ENCODE data around the gene C6orf163.

The C6orf163 gene

DNA sequence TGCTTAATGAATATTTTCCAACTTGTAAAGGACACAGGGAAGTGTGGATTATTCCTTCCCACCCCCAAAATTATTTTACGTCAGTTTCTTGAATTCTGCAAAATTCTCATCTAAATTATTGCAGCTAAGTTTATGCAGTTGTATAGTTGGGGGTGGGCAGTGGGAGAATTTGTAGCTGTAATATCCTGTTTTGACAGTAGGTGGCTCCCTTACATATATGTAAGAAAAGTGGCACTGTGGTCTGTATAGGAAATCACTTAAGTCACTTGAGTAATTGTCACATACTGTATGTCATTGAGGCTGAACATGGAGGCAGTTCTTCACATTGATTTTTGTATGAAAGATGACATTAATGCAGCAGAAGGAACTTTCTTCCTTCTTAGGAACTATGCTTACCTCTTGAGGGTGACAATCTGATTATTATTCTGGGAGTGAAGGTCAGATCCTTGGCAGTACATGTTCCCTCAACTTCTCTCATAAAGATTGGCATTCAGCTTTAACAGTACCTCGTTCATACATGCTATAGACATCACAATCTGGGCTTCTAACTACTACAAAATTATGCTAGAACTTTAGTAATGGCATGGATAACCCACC lies 48.5 kb downstream of the C6orf163 start:
- H3K36me3 ChIP-seq (ENCODE audit: control insufficient read depth, insufficient read depth, low read length): no peaks in the 10 kb centered on the region
- H3K9ac ChIP-seq (ENCODE audit: low read depth, low read length): no peak overlapping the region
- H3K4me1 ChIP-seq (ENCODE audit: control insufficient read depth, insufficient read depth, low read length): no peaks in the 10 kb centered on the region
- H3K27me3 ChIP-seq (ENCODE audit: control insufficient read depth, insufficient read depth, low read length): no peaks in the 10 kb centered on the region
- no peak overlapping the region for H3K4me3 ChIP-seq (ENCODE audit: low read depth, low read length)
- H3K9me3 ChIP-seq (ENCODE audit: control insufficient read depth, insufficient read depth, low read length): no peaks in the 10 kb centered on the region

DNA sequence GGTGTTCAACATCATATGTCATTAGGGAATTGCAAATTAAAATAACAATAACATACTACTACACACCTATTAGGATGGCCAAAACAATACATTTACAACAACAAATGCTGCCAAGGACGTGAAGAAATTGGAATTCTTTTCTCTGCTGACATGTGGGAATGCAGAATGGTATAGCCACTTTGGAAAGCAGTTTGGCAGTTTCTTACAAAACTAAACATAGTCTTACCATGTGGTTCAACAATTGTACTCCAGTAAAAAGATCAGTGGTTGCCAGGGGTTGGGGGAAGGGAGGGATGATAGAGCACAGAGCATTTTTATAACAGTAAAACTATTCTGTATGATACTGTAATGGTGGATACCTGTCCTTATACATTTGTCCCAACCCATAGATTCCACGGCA lies 50.8 kb downstream of the C6orf163 start:
- H3K9ac ChIP-seq (ENCODE audit: low read depth, low read length): no peak overlapping the region
- H3K36me3 ChIP-seq (ENCODE audit: control insufficient read depth, insufficient read depth, low read length): no peaks in the 10 kb centered on the region
- H3K4me1 ChIP-seq (ENCODE audit: control insufficient read depth, insufficient read depth, low read length): no peaks in the 10 kb centered on the region
- H3K9me3 ChIP-seq (ENCODE audit: control insufficient read depth, insufficient read depth, low read length): no peaks in the 10 kb centered on the region
- no peak overlapping the region for H3K4me3 ChIP-seq (ENCODE audit: low read depth, low read length)
- H3K27me3 ChIP-seq (ENCODE audit: control insufficient read depth, insufficient read depth, low read length): no peaks in the 10 kb centered on the region

DNA sequence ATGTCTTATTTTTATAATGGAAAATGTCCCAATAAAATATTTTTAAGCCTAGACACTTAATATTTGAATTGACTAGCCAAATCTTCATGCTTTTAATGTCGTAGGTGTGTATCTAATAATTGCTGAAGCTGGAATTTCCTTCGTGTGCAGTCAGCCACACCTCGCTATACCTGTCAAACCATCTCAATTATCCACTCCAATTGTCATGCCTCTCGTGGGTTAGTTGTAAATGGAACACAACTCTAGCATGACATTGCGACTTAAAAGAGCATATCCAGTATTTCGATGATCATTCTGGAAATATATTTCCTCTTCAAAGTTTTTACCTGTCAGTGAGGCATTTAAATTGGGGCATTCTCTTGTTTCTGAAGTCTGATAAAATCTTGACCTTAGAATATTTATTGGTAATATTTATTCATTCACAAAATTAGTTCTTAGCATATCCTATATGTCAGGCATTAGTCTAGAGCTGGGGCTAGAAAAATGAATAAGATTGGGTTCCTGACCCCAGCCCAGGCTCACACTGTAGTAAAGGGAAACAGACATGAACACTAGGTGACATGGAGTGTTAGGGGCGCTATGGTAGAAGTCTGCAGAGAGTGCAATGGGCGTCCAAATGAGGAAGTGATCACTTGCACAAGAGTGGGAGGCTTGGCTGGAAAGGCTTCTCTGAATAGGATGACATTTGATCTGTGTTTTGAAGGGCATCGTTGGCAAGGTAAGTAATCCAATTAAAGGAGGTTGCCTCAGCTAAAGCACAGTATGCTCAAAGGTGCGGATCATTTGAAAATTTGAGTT lies 52.2 kb downstream of the C6orf163 start:
- no peaks in the 10 kb centered on the region for H3K27me3 ChIP-seq (ENCODE audit: control insufficient read depth, insufficient read depth, low read length)
- no peak overlapping the region for H3K4me3 ChIP-seq (ENCODE audit: low read depth, low read length)
- H3K36me3 ChIP-seq (ENCODE audit: control insufficient read depth, insufficient read depth, low read length): no peaks in the 10 kb centered on the region
- H3K4me1 ChIP-seq (ENCODE audit: control insufficient read depth, insufficient read depth, low read length): no peaks in the 10 kb centered on the region
- no peak overlapping the region for H3K9ac ChIP-seq (ENCODE audit: low read depth, low read length)
- H3K9me3 ChIP-seq (ENCODE audit: control insufficient read depth, insufficient read depth, low read length): no peaks in the 10 kb centered on the region

DNA sequence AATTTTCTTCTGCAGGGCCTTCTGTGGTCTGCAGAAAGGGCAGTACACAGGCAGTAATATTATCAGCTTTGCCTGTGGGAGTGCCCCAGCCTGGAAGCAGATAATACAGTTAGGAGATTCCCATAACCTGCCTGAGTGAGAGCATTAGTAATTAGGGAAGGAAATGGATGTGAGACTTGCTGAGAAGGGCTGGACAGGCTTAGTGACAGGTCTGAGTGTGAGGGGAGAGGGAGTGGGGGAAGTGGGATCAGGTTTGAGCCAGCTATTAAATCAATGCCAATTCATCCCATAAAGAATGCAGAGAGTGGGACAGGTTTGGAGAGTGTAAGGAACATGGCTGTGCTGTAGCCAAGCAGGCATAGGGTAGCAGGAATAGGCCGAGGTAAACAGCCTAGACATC lies 53.0 kb downstream of the C6orf163 start:
- H3K4me3 ChIP-seq (ENCODE audit: low read depth, low read length): no peak overlapping the region
- H3K4me1 ChIP-seq (ENCODE audit: control insufficient read depth, insufficient read depth, low read length): no peaks in the 10 kb centered on the region
- H3K9ac ChIP-seq (ENCODE audit: low read depth, low read length): no peak overlapping the region
- no peaks in the 10 kb centered on the region for H3K9me3 ChIP-seq (ENCODE audit: control insufficient read depth, insufficient read depth, low read length)
- H3K36me3 ChIP-seq (ENCODE audit: control insufficient read depth, insufficient read depth, low read length): no peaks in the 10 kb centered on the region
- H3K27me3 ChIP-seq (ENCODE audit: control insufficient read depth, insufficient read depth, low read length): no peaks in the 10 kb centered on the region

DNA sequence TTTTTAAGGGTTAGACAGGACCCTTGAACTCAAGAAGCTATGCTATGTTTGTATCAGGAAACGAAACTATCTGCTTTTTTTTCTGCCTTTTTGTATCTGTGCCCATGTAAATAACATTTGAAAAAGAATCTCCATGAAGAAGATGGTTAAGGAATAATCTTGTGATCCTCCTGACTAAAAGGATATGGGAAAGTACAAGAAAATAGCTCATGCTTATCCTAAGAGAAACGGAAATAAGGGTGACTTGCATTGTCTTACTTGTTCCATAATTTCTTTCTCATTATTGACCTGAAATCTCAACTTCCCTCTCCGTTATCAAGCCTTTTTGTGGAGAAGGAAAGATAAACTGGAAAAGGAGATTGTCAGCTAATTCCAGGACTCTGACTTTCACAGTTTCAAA lies 57.2 kb downstream of the C6orf163 start:
- Histone ChIP-seq H3K36me3 (ENCODE audit: control insufficient read depth, insufficient read depth, low read length) (no peaks in the 10 kb centered on the region), H3K27me3 (ENCODE audit: control insufficient read depth, insufficient read depth, low read length) (no peaks in the 10 kb centered on the region), H3K4me1 (ENCODE audit: control insufficient read depth, insufficient read depth, low read length) (no peaks in the 10 kb centered on the region), H3K4me3 (ENCODE audit: low read depth, low read length) (no peak overlapping the region), H3K9me3 (ENCODE audit: control insufficient read depth, insufficient read depth, low read length) (no peaks in the 10 kb centered on the region), H3K9ac (ENCODE audit: low read depth, low read length) (no peak overlapping the region)

DNA sequence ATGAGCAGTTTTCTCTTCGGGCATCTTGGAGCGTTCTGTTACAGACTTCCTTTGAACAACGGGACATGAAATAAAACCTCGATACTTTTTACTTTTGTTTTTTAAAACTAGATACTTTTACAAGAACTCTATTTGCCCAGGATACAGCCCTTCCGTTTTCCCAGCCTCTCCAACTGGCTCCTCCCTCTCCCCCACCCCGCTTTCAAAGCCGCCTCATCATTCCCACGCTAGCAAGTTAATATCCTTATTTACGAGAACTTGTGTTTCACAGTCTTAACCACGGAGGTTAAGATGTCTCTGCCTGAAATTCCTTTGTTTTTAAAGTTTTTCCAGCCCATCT lies 62.9 kb downstream of the C6orf163 start:
- H3K27me3 ChIP-seq (ENCODE audit: control insufficient read depth, insufficient read depth, low read length): no peaks in the 10 kb centered on the region
- H3K9ac ChIP-seq (ENCODE audit: low read depth, low read length): no peak overlapping the region
- no peaks in the 10 kb centered on the region for H3K36me3 ChIP-seq (ENCODE audit: control insufficient read depth, insufficient read depth, low read length)
- H3K4me3 ChIP-seq (ENCODE audit: low read depth, low read length): peak overlapping the region; percentile 90
- H3K4me1 ChIP-seq (ENCODE audit: control insufficient read depth, insufficient read depth, low read length): no peaks in the 10 kb centered on the region
- no peaks in the 10 kb centered on the region for H3K9me3 ChIP-seq (ENCODE audit: control insufficient read depth, insufficient read depth, low read length)

DNA sequence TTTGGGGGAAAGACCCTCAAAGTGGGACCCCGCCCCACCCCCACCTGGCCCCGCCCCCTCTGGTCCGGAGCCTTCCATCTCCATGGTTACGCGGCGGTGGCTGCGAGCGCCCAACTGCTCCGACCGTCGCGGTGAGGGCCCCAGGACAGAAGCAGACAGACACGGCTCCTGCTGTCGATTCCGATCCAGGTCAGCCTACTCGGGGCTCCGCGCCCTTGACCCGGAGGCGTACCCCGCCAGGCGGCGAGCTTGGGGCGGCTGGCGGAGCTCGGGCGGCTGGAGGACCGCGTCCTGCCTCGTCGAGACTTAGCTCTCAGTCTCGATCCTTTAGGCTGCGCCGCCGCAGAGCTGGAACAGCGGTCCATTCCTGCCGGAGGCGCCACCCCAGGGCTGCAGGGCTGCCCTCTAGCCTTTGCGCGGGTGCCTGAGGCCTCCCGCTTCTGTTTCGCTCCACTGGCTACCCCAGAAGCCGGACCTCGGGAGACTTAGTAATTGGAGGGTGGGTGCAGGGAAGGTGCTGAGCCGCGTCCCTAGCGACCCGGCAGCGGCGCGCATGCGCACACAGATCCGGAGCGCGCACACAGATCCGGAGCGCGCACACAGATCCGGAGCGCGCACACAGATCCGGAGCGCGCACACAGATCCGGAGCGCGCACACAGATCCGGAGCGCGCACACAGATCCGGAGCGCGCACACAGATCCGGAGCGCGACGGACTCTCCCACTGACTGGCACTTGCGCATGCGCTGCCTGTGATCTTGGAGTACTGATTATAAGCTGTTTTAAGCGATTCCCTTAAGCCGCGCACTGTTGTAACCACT lies 63.5 kb downstream of the C6orf163 start, which contains the start of gene CFAP206:
CFAP206 (plus strand) TSS at position 72 of the 820 bp plus-strand sequence. CDS start 1,868 bp downstream, outside the sequence.
- Histone ChIP-seq H3K4me3 (ENCODE audit: low read depth, low read length) (peak within 1 kb of the TSS; percentile 90), H3K27me3 (ENCODE audit: control insufficient read depth, insufficient read depth, low read length) (no peaks in the 10 kb centered on the region), H3K4me1 (ENCODE audit: control insufficient read depth, insufficient read depth, low read length) (no peaks in the 10 kb centered on the region), H3K36me3 (ENCODE audit: control insufficient read depth, insufficient read depth, low read length) (no peaks in the 10 kb centered on the region), H3K9me3 (ENCODE audit: control insufficient read depth, insufficient read depth, low read length) (no peaks in the 10 kb centered on the region), H3K9ac (ENCODE audit: low read depth, low read length) (peak within 1 kb of the TSS; percentile 71)

DNA sequence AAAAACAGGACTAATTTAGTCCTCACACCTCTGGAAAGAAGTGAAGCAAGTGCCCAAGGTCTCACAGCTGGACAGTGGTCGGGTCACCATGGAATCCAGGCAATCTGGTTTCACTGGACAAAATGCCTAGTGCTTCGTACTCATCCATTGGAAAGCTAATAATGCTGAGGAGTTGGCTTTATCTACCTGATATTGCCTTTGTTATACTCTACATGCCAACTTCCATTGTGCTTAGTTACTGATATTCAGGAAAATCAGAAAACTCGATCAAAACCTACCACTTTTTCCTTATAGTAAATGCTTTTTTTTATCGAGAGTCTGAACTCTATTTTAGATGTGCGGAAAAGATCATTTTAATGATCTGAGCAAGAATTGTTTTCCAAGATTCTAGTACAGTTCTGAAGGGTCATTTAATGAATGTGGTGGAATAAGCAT lies 64.1 kb downstream of the C6orf163 start:
- peak overlapping the region; percentile 90 for H3K4me3 ChIP-seq (ENCODE audit: low read depth, low read length)
- H3K27me3 ChIP-seq (ENCODE audit: control insufficient read depth, insufficient read depth, low read length): no peaks in the 10 kb centered on the region
- H3K9me3 ChIP-seq (ENCODE audit: control insufficient read depth, insufficient read depth, low read length): no peaks in the 10 kb centered on the region

More for the DNA sequence above, 64.1 kb downstream of the C6orf163 start:
- no peaks in the 10 kb centered on the region for H3K4me1 ChIP-seq (ENCODE audit: control insufficient read depth, insufficient read depth, low read length)
- no peaks in the 10 kb centered on the region for H3K36me3 ChIP-seq (ENCODE audit: control insufficient read depth, insufficient read depth, low read length)
- H3K9ac ChIP-seq (ENCODE audit: low read depth, low read length): peak overlapping the region; percentile 71
